HG02571 (cell line): ENCODE measurements around the gene DMGDH.

ENCODE experiments used
- ATAC-seq: cut with Tn5 transposase; IDR thresholded peaks from one replicate; pipeline ENCODE4 v1.9.1; 2021; ENCODE audit warnings: mild to moderate bottlenecking, moderate library complexity; ENCODE audit not compliant: unreplicated experiment

DMGDH gene

GRCh38 chr5:78979909-78980308 lies 89.6 kb downstream of the DMGDH start:
- no peak for ATAC-seq

GRCh38 chr5:78979117-78979742 lies 90.2 kb downstream of the DMGDH start:
- ATAC-seq: no peak

- ATAC-seq: no peak
These were observed 94.4 kb downstream of the DMGDH start for GRCh38 chr5:78975035-78975434.

- ATAC-seq: no peak
These were observed 94.9 kb downstream of the DMGDH start for GRCh38 chr5:78974601-78975000.

GRCh38 chr5:78974011-78974410 lies 95.5 kb downstream of the DMGDH start:
- ATAC-seq: no peak

GRCh38 chr5:78972654-78973428 lies 96.6 kb downstream of the DMGDH start:
- ATAC-seq: no peak

GRCh38 chr5:78971998-78972397 lies 97.5 kb downstream of the DMGDH start:
- no peak for ATAC-seq

- no peak for ATAC-seq
These were observed 100.7 kb downstream of the DMGDH start for GRCh38 chr5:78968781-78969180.

- ATAC-seq: no peak
These were observed 104.6 kb downstream of the DMGDH start for GRCh38 chr5:78964889-78965288.

- no peak for ATAC-seq
These were observed 107.7 kb downstream of the DMGDH start for GRCh38 chr5:78961743-78962142.

GRCh38 chr5:78959767-78960166 lies 109.7 kb downstream of the DMGDH start:
- ATAC-seq: no peak

GRCh38 chr5:78958672-78959445 lies 110.6 kb downstream of the DMGDH start:
- no peak for ATAC-seq

GRCh38 chr5:78956901-78957300 lies 112.6 kb downstream of the DMGDH start:
- no peak for ATAC-seq

- no peak for ATAC-seq
These were observed 116.2 kb downstream of the DMGDH start for GRCh38 chr5:78953092-78953800.
